IMR-90 (cell line): ENCODE results near the gene CLPTM1L. TPM values are rescaled to one million over a fixed set of nuclear protein-coding genes. Genes with fewer than 3 reads are reported as not detected.
"Not testable (repeated sequence)": the region's sequence is repeated elsewhere in the genome, so short reads cannot be mapped to it uniquely, and the experiment has no call there.

Experiments
- ATAC-seq: fragments of 200-7000 bp; cut with Tn5 transposase; 2 replicates; pipeline ENCODE4 v1.9.1; 2020; ENCODE audit warnings: low read depth, mild to moderate bottlenecking, moderate library complexity
- BruUV-seq: library from RNA; stranded (reverse); fragments of 400-500 nt; replicated peaks from 2 replicates; lab custom pipeline; 2021; lab: Mats Ljungman, UMichigan
- CTCF ChIA-PET: fragments of 300-600 bp; formaldehyde crosslinking; extraction: SDS; loops from one replicate; lab custom pipeline; 2021; ENCODE audit warnings: antibody characterized with exemption; lab: Yijun Ruan, JAX
- POLR2A ChIA-PET: fragments of 300-600 bp; sonication (Branson Sonifier 250); formaldehyde crosslinking; loops from one replicate; lab custom pipeline; 2022; ENCODE audit warnings: antibody characterized with exemption; ENCODE audit not compliant: unreplicated experiment; lab: Charles Lee
- DNase-seq: peaks from one replicate; pipeline ENCODE4 v3.0.0; 2013
- H2AFZ ChIP-seq: replicated peaks from 2 replicates; pipeline ENCODE3; 2013; ENCODE audit warnings: low read length, mild to moderate bottlenecking; ENCODE audit not compliant: poor library complexity
- H2AK5ac ChIP-seq: 2 replicates; pipeline ENCODE4 v1.6.1; 2013; ENCODE audit warnings: low read depth, low read length, inconsistent platforms
- H2AK9ac ChIP-seq: replicated peaks from 2 replicates; pipeline ENCODE3; 2013; ENCODE audit warnings: mild to moderate bottlenecking, low read depth, low read length, moderate library complexity; ENCODE audit not compliant: poor library complexity
- H2BK120ac ChIP-seq: 2 replicates; pipeline ENCODE4 v1.6.1; 2013; ENCODE audit warnings: low read depth, low read length, inconsistent platforms
- H2BK15ac ChIP-seq: 3 replicates; pipeline ENCODE4 v1.6.1; 2013; ENCODE audit warnings: low read depth, low read length, inconsistent platforms
- H2BK20ac ChIP-seq: 2 replicates; pipeline ENCODE4 v1.6.1; 2013; ENCODE audit warnings: low read depth, mild to moderate bottlenecking, inconsistent platforms, low read length, moderate library complexity
- H2BK5ac ChIP-seq: 2 replicates; pipeline ENCODE4 v1.6.1; 2013; ENCODE audit warnings: mild to moderate bottlenecking, low read depth, low read length, inconsistent platforms; ENCODE audit not compliant: poor library complexity, severe bottlenecking
- H3K14ac ChIP-seq: replicated peaks from 2 replicates; pipeline ENCODE4 v1.6.1; 2013; ENCODE audit warnings: low read depth, low read length, inconsistent platforms
- H3K18ac ChIP-seq: 2 replicates; pipeline ENCODE4 v1.6.1; 2013; ENCODE audit warnings: low read depth, low read length, control low read depth
- H3K23ac ChIP-seq: 2 replicates; pipeline ENCODE4 v1.6.1; 2013; ENCODE audit warnings: low read depth, low read length, inconsistent platforms
- H3K27ac ChIP-seq: 2 replicates; pipeline ENCODE4 v1.5.1; 2013; ENCODE audit warnings: mild to moderate bottlenecking, control low read depth, low read length; ENCODE audit not compliant: insufficient read depth
- H3K27me3 ChIP-seq: 2 replicates; pipeline ENCODE4 v1.6.1; 2013; ENCODE audit warnings: low read length; ENCODE audit not compliant: control insufficient read depth, insufficient read depth
- H3K36me3 ChIP-seq: 2 replicates; pipeline ENCODE4 v1.6.1; 2013; ENCODE audit warnings: low read length, mixed read lengths; ENCODE audit not compliant: control insufficient read depth, insufficient read depth
- H3K4ac ChIP-seq: 2 replicates; pipeline ENCODE4 v1.6.1; 2013; ENCODE audit warnings: low read depth, low read length, inconsistent platforms
- H3K4me1 ChIP-seq: 2 replicates; pipeline ENCODE4 v1.6.1; 2013; ENCODE audit warnings: low read length, mixed read lengths; ENCODE audit not compliant: control insufficient read depth, insufficient read depth
- H3K4me2 ChIP-seq: 2 replicates; pipeline ENCODE4 v1.6.1; 2013; ENCODE audit warnings: low read depth, mild to moderate bottlenecking, control low read depth, low read length, moderate library complexity
- H3K4me3 ChIP-seq: 2 replicates; pipeline ENCODE4 v1.5.1; 2013; ENCODE audit warnings: low read depth, mild to moderate bottlenecking, control low read depth, low read length, moderate library complexity; ENCODE audit not compliant: insufficient read depth
- H3K56ac ChIP-seq: 2 replicates; pipeline ENCODE4 v1.6.1; 2013; ENCODE audit warnings: low read length, inconsistent platforms; ENCODE audit not compliant: insufficient read depth; ENCODE audit errors: extremely low read depth
- H3K79me1 ChIP-seq, 2 experiments: 2 replicates each; pipeline ENCODE4 v1.6.1; 2013; ENCODE audit warnings: low read length in 2 of 2, inconsistent platforms in 1 of 2, low read depth in 1 of 2
- H3K9ac ChIP-seq: 2 replicates; pipeline ENCODE4 v1.6.1; 2013; ENCODE audit warnings: low read depth, low read length, control low read depth
- H3K9me1 ChIP-seq: 2 replicates; pipeline ENCODE4 v1.6.1; 2013; ENCODE audit warnings: low read length, inconsistent platforms; ENCODE audit not compliant: insufficient read depth
- H3K9me3 ChIP-seq: 2 replicates; pipeline ENCODE4 v1.6.1; 2013; ENCODE audit warnings: low read length; ENCODE audit not compliant: control insufficient read depth, insufficient read depth
- H4K20me1 ChIP-seq: 2 replicates; pipeline ENCODE4 v1.6.1; 2013; ENCODE audit warnings: low read length, inconsistent platforms; ENCODE audit not compliant: insufficient read depth
- H4K5ac ChIP-seq: 2 replicates; pipeline ENCODE4 v1.6.1; 2013; ENCODE audit warnings: mild to moderate bottlenecking, low read depth, low read length, control low read depth
- H4K8ac ChIP-seq, 2 experiments: 2 replicates each; pipeline ENCODE4 v1.6.1; 2013; ENCODE audit warnings: low read depth in 2 of 2, low read length in 2 of 2, control low read depth in 1 of 2, inconsistent platforms in 1 of 2
- H4K91ac ChIP-seq: 2 replicates; pipeline ENCODE4 v1.6.1; 2013; ENCODE audit warnings: low read depth, low read length, inconsistent platforms; ENCODE audit not compliant: insufficient read depth
- WGBS, 2 experiments: methylation state at CpG; one replicate each; pipeline versions ENCODE4 v1.1.5 to v1.1.7; 2013; ENCODE audit warnings: missing lambda C conversion rate in 2 of 2; ENCODE audit not compliant: insufficient read length in 1 of 2; ENCODE audit errors: extremely low coverage in 2 of 2; 5-methylcytosine and 5-hydroxymethylcytosine counted together
- dilution Hi-C: fragments of 300-500 bp; cut with HindIII; formaldehyde crosslinking; loops from one replicate; pipeline ENCODE4 v1.14.3; 2018; ENCODE audit warnings: low sequenced_read_pairs; ENCODE audit not compliant: unreplicated experiment
- in situ Hi-C: fragments of 300-500 bp; cut with MboI; formaldehyde crosslinking; loops from 3 replicates; pipeline ENCODE4 v1.14.3; 2019; ENCODE audit warnings: low sequenced_read_pairs, inconsistent platforms, mixed read lengths
- intact Hi-C: fragments of 100-400 bp; cut with micrococcal nuclease; formaldehyde crosslinking; loops from 2 replicates; pipeline ENCODE4 v1.10.0; 2022
- polyA plus RNA-seq, 3 experiments: library from polyadenylated mRNA; depleted of rRNA; stranded (reverse); fragments of >200 nt; gene quantifications; 2 replicates each; pipeline ENCODE4 v1.2.3, GENCODE V29; 2012; ENCODE audit warnings: low replicate concordance in 1 of 3
- total RNA-seq: library from RNA; depleted of rRNA; stranded (reverse); fragments of >200 nt; gene quantifications from 2 replicates; pipeline ENCODE4 v1.2.3, GENCODE V29; 2012

Gene CLPTM1L
- total and polyA plus RNA-seq, 2 of the 4 experiments (the other 2 are of a cell fraction), result 114 to 137 TPM

DNA sequence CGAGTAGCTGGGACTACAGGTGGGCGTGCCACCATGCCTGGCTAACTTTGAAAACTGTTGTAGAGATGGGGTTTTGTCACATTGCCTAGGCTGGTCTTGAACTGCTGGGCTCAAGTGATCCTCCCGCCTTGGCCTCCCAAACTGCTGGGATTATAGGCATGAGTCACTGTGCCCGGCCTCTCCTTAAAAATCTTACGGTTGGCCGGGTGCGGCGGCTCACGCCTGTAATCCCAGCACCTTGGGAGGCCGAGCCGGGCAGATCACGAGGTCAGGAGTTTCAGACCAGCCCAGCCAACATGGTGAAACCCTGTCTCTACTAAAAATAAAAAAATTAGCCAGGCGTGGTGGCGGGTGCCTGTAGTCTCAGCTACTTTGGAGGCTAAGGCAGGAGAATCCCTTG is 2.2 kb downstream of the CLPTM1L start:
- H3K9me1 ChIP-seq, H3K4me3 ChIP-seq, H3K23ac ChIP-seq, H3K56ac ChIP-seq, DNase-seq, H3K4me2 ChIP-seq, H3K9me3 ChIP-seq, H2BK20ac ChIP-seq, in situ Hi-C loops, H3K14ac ChIP-seq, H3K4ac ChIP-seq, H4K5ac ChIP-seq, H2BK5ac ChIP-seq, H2AK9ac ChIP-seq, dilution Hi-C loops, BruUV-seq, ATAC-seq, H3K27me3 ChIP-seq, H4K8ac ChIP-seq, H3K27ac ChIP-seq, POLR2A ChIA-PET, H3K18ac ChIP-seq, intact Hi-C loops, H4K91ac ChIP-seq, H3K9ac ChIP-seq, H2AFZ ChIP-seq, H2BK15ac ChIP-seq, H2BK120ac ChIP-seq, H2AK5ac ChIP-seq, CTCF ChIA-PET, H3K4me1 ChIP-seq, H4K20me1 ChIP-seq: not testable (repeated sequence)
- Histone ChIP-seq H3K79me1 (peaks cover 13 to 29% of the 10 kb centered on the region in 2 experiments), H3K36me3 (peaks cover 33% of the 10 kb centered on the region)
- WGBS, 2 experiments, result 91% methylated on average over 6 of the region's 14 CpGs; no CpG with 5 or more reads in 1 of the 2 experiments
